ENCODE results near the gene ADGRL3.

- TF ChIP-seq CTCF (conservative IDR thresholded peaks at IDR 0.05) (no peak), ZFX (IDR thresholded peaks at IDR 0.05) (no peak)
Observed at GRCh38 chr4:61511716-61512488, 311.8 kb downstream of the ADGRL3 start.
